Keratinocyte (primary cell): Measurements from ENCODE around the gene GDAP1L1. TPM values are rescaled to one million over a fixed set of nuclear protein-coding genes. Genes with fewer than 3 reads are reported as not detected.

ENCODE experiments used
- DNase-seq: peaks from one replicate; pipeline ENCODE4 v3.0.0-alpha.2; 2011; ENCODE audit warnings: low read depth, missing footprints, low spot score
- FAIRE-seq: peaks from 2 replicates; lab custom pipeline; 2011; peaks lifted over from hg19 to GRCh38; lab: Jason Lieb, UNC
- H2AFZ ChIP-seq: 2 replicates; pipeline ENCODE4 v1.6.0; 2012; ENCODE audit warnings: low read length, control low read depth, inconsistent platforms; ENCODE audit not compliant: control insufficient read depth
- H3K27ac ChIP-seq: 2 replicates; pipeline ENCODE4 v1.5.1; 2011; ENCODE audit warnings: low read length; ENCODE audit not compliant: control insufficient read depth, insufficient read depth
- H3K27me3 ChIP-seq: 3 replicates; pipeline ENCODE4 v1.6.0; 2011; ENCODE audit warnings: low read length; ENCODE audit not compliant: control insufficient read depth, insufficient read depth; ENCODE audit errors: extremely low read depth
- H3K36me3 ChIP-seq, 2 experiments: 2 replicates in 1 of 2; 3 replicates in 1 of 2; pipeline ENCODE4 v1.5.1; 2011; ENCODE audit warnings: low read length in 2 of 2, mild to moderate bottlenecking in 1 of 2; ENCODE audit not compliant: control insufficient read depth in 2 of 2, insufficient read depth in 2 of 2; ENCODE audit errors: extremely low read depth in 1 of 2
- H3K4me1 ChIP-seq: 3 replicates; pipeline ENCODE4 v1.5.1; 2011; ENCODE audit warnings: low read length; ENCODE audit not compliant: control insufficient read depth, insufficient read depth; ENCODE audit errors: extremely low read depth
- H3K4me2 ChIP-seq: 3 replicates; pipeline ENCODE4 v1.6.0; 2011; ENCODE audit warnings: low read depth, low read length; ENCODE audit not compliant: control insufficient read depth, insufficient read depth; ENCODE audit errors: extremely low read depth
- H3K4me3 ChIP-seq, 3 experiments: fragments of 200-600 bp in 1 of 3; sonication (generic) in 1 of 3; 2 replicates in 2 of 3; 3 replicates in 1 of 3; pipeline ENCODE4 v1.5.1; 2011 to 2016; ENCODE audit warnings: low read length in 3 of 3, mild to moderate bottlenecking in 3 of 3, control low read depth in 2 of 3, inconsistent platforms in 1 of 3, low read depth in 1 of 3, mixed read lengths in 1 of 3, mixed run types in 1 of 3, moderate library complexity in 1 of 3; ENCODE audit not compliant: control insufficient read depth in 2 of 3, insufficient read depth in 2 of 3; ENCODE audit errors: extremely low read depth in 1 of 3
- H3K79me2 ChIP-seq: 2 replicates; pipeline ENCODE4 v1.6.0; 2012; ENCODE audit warnings: low read length; ENCODE audit not compliant: control insufficient read depth, insufficient read depth
- H3K9ac ChIP-seq: 3 replicates; pipeline ENCODE4 v1.6.0; 2011; ENCODE audit warnings: low read length; ENCODE audit not compliant: control insufficient read depth, insufficient read depth; ENCODE audit errors: extremely low read depth
- H3K9me1 ChIP-seq: 3 replicates; pipeline ENCODE4 v1.6.0; 2011; ENCODE audit warnings: low read length; ENCODE audit not compliant: control insufficient read depth, insufficient read depth; ENCODE audit errors: extremely low read depth
- H3K9me3 ChIP-seq: 2 replicates; pipeline ENCODE4 v1.5.1; 2012; ENCODE audit warnings: low read depth, low read length; ENCODE audit not compliant: control insufficient read depth
- H4K20me1 ChIP-seq: 3 replicates; pipeline ENCODE4 v1.6.0; 2011; ENCODE audit warnings: low read length; ENCODE audit not compliant: control insufficient read depth, insufficient read depth; ENCODE audit errors: extremely low read depth
- EZH2 ChIP-seq: IDR thresholded peaks from one replicate; pipeline ENCODE4 v1.6.1; 2012; ENCODE audit warnings: inconsistent platforms, mild to moderate bottlenecking, low read length, moderate library complexity
- dilution Hi-C: fragments of 300-500 bp; cut with MboI; formaldehyde crosslinking; loops from one replicate; pipeline ENCODE4 v1.7.0; 2020; ENCODE audit warnings: low sequenced_read_pairs; ENCODE audit not compliant: extremely low pct_ligation_motif_present
- polyA plus RNA-seq, 5 experiments: library from polyadenylated mRNA; depleted of rRNA in 3 of 5; stranded (reverse) in 3 of 5; stranded (forward) in 1 of 5; unstranded in 1 of 5; fragments of >200 nt; gene quantifications; 1 replicate in 1 of 5; 2 replicates in 3 of 5; 3 replicates in 1 of 5; pipeline versions ENCODE4 v1.2.1 to v1.2.3, GENCODE V29; 2011 to 2012; ENCODE audit warnings: missing spikeins in 2 of 5, low read depth in 1 of 5, low replicate concordance in 1 of 5
- TF ChIP-seq, protein P1 (sequence below), 3 experiments: IDR thresholded peaks in 1 of 3; conservative IDR thresholded peaks in 1 of 3; optimal IDR thresholded peaks in 1 of 3; 2 replicates in 2 of 3; 3 replicates in 1 of 3; pipeline versions ENCODE3 to v1.5.1; 2011; ENCODE audit warnings: low read length in 3 of 3, mild to moderate bottlenecking in 3 of 3, moderate library complexity in 2 of 3, control low read depth in 1 of 3, inconsistent platforms in 1 of 3; ENCODE audit not compliant: insufficient read depth in 2 of 3; ENCODE audit errors: extremely low read depth in 1 of 3

GDAP1L1 gene
- polyA plus RNA-seq, 1 donor (not counting 4 experiments of a cell fraction or from before 2014, with no cell fraction given): not detected

DNA sequence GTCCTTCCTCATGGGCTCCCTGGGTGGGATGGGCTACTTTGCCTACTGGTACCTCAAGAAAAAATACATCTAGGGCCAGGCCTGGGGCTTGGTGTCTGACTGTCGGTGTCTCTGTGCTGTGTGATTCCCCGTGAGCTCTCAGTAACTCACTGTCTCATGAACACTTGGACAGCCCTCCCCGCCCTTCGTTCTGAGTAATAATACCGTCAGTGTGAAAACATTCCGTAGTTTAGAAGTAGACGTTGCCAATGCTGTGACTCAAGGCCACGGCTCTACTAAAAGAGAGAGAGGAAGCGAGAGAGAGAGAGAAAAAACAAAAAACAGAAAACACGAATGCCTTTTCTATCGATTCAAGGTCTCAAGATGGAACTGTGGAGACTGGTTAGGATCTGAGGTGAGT lies 32.1 kb downstream of the GDAP1L1 start:
- H3K9me1 ChIP-seq: no peaks in the 10 kb centered on the region
- FAIRE-seq (no peak), DNase-seq (no peak)
- dilution Hi-C loops: no loop called here
- H3K9me3 ChIP-seq: no peaks in the 10 kb centered on the region
- H3K4me1 ChIP-seq: no peaks in the 10 kb centered on the region
- no peak overlapping the region for H2AFZ ChIP-seq
- H3K4me3 ChIP-seq: no peak overlapping the region
- no peak overlapping the region for H3K4me2 ChIP-seq
- H4K20me1 ChIP-seq: no peaks in the 10 kb centered on the region
- no peak overlapping the region for H3K27ac ChIP-seq
- H3K9ac ChIP-seq: no peak overlapping the region
- H3K36me3 ChIP-seq: no peaks in the 10 kb centered on the region
- TF ChIP-seq, protein P1, sequence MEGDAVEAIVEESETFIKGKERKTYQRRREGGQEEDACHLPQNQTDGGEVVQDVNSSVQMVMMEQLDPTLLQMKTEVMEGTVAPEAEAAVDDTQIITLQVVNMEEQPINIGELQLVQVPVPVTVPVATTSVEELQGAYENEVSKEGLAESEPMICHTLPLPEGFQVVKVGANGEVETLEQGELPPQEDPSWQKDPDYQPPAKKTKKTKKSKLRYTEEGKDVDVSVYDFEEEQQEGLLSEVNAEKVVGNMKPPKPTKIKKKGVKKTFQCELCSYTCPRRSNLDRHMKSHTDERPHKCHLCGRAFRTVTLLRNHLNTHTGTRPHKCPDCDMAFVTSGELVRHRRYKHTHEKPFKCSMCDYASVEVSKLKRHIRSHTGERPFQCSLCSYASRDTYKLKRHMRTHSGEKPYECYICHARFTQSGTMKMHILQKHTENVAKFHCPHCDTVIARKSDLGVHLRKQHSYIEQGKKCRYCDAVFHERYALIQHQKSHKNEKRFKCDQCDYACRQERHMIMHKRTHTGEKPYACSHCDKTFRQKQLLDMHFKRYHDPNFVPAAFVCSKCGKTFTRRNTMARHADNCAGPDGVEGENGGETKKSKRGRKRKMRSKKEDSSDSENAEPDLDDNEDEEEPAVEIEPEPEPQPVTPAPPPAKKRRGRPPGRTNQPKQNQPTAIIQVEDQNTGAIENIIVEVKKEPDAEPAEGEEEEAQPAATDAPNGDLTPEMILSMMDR (optimal IDR thresholded peaks at IDR 0.05 in 1 of 3, IDR thresholded peaks at IDR 0.05 in 1 of 3, conservative IDR thresholded peaks at IDR 0.05 in 1 of 3; ENCODE audit: extremely low read depth in 1 of 3, insufficient read depth in 2 of 3, low read length in 3 of 3): no peak
- TF ChIP-seq EZH2: no peak
- H3K79me2 ChIP-seq: no peaks in the 10 kb centered on the region
- H3K27me3 ChIP-seq: peaks cover 4% of the 10 kb centered on the region

DNA sequence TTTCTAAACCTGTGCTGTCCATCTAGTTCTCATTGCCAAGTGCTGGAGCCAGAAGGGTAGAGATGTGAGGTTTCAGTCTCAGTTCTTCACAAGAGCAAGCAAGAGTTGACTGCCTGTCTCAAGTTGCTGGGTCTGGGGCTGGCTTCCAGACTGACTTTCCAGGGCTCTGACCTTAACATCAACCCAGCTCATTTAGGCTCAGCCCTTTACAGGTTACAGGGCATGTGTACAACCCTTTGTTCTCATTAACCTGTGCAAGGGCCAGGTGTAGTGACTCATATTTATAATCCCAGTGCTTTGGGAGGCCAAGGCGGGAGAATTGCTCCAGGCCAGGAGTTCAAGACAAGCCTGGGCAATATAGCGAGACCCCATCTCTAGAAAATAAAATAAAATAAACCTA lies 33.3 kb downstream of the GDAP1L1 start:
- H3K27me3 ChIP-seq: no peaks in the 10 kb centered on the region
- no peak overlapping the region for H2AFZ ChIP-seq
- no peak overlapping the region for H3K4me3 ChIP-seq
- H3K9me3 ChIP-seq: no peaks in the 10 kb centered on the region
- H4K20me1 ChIP-seq: no peaks in the 10 kb centered on the region
- dilution Hi-C loops: no loop called here
- H3K9me1 ChIP-seq: no peaks in the 10 kb centered on the region
- H3K4me2 ChIP-seq: no peak overlapping the region
- H3K9ac ChIP-seq: no peak overlapping the region
- TF ChIP-seq, protein P1 (optimal IDR thresholded peaks at IDR 0.05 in 1 of 3, IDR thresholded peaks at IDR 0.05 in 1 of 3, conservative IDR thresholded peaks at IDR 0.05 in 1 of 3; ENCODE audit: extremely low read depth in 1 of 3, insufficient read depth in 2 of 3, low read length in 3 of 3): no peak
- TF ChIP-seq EZH2: no peak
- no peaks in the 10 kb centered on the region for H3K4me1 ChIP-seq
- FAIRE-seq (no peak), DNase-seq (no peak)
- no peaks in the 10 kb centered on the region for H3K36me3 ChIP-seq
- H3K79me2 ChIP-seq: no peaks in the 10 kb centered on the region
- H3K27ac ChIP-seq: no peak overlapping the region
